OCI-M1 (cell line): ENCODE measurements around the gene MANEAL.
A peak's percentile ranks its signal among the peaks of the same experiment; 100 is the strongest.

ENCODE experiments used
- DNase-seq: peaks from one replicate; lab custom pipeline; 2025; lab: John Stamatoyannopoulos, UW

Gene MANEAL

GRCh38 chr1:37828410-37829074, 34.9 kb downstream of the MANEAL start:
- DNase-seq, result no peak

GRCh38 chr1:37831109-37831508, 37.5 kb downstream of the MANEAL start:
- DNase-seq, result no peak

- no peak for DNase-seq
Measured at GRCh38 chr1:37831809-37832208, 38.2 kb downstream of the MANEAL start.

GRCh38 chr1:37836788-37837187, 43.1 kb downstream of the MANEAL start:
- DNase-seq, result no peak

GRCh38 chr1:37839676-37840075, 46.0 kb downstream of the MANEAL start:
- DNase-seq, result no peak

- no peak for DNase-seq
Measured at GRCh38 chr1:37840711-37841110, 47.1 kb downstream of the MANEAL start.

GRCh38 chr1:37841652-37842051, 48.0 kb downstream of the MANEAL start:
- no peak for DNase-seq

GRCh38 chr1:37844536-37844935, 50.9 kb downstream of the MANEAL start:
- no peak for DNase-seq

GRCh38 chr1:37845049-37845646, 51.5 kb downstream of the MANEAL start:
- peak; percentile 24 for DNase-seq

- peak; percentile 62 for DNase-seq
Measured at GRCh38 chr1:37845786-37846185, 52.1 kb downstream of the MANEAL start.

- peak; percentile 86 for DNase-seq
Measured at GRCh38 chr1:37846647-37847339, 53.1 kb downstream of the MANEAL start.

- no peak for DNase-seq
Measured at GRCh38 chr1:37849480-37849879, 55.8 kb downstream of the MANEAL start.

- no peak for DNase-seq
Measured at GRCh38 chr1:37850352-37850955, 56.8 kb downstream of the MANEAL start.
